SU-DHL-6 (cell line): ENCODE data around the gene ITGA7.

Source experiments
- H2AFZ ChIP-seq: fragments of 200-600 bp; sonication (generic); 2 replicates; pipeline ENCODE4 v1.6.1; 2014; ENCODE audit warnings: low read depth, mild to moderate bottlenecking, moderate library complexity, mixed read lengths, antibody characterized with exemption, low read length; ENCODE audit not compliant: severe bottlenecking
- H3F3A ChIP-seq: fragments of 200-600 bp; shearing (Covaris generic); 2 replicates; pipeline ENCODE4 v1.6.0; 2016; ENCODE audit warnings: antibody characterized with exemption, mild to moderate bottlenecking; ENCODE audit not compliant: insufficient read depth
- H3K27ac ChIP-seq: fragments of 200-600 bp; sonication (generic); 2 replicates; pipeline ENCODE4 v1.5.1; 2016; ENCODE audit warnings: low read depth, mild to moderate bottlenecking, low read length, moderate library complexity, mixed read lengths
- H3K27me3 ChIP-seq: fragments of 200-600 bp; sonication (generic), shearing (Covaris generic); 2 replicates; pipeline ENCODE4 v1.6.0; 2014; ENCODE audit warnings: mild to moderate bottlenecking, low read length
- H3K36me3 ChIP-seq: fragments of 200-600 bp; sonication (generic); 2 replicates; pipeline ENCODE4 v1.6.1; 2014; ENCODE audit warnings: mild to moderate bottlenecking, low read length, mixed read lengths
- H3K4me2 ChIP-seq: fragments of 300-600, 200-600 bp; shearing (Covaris generic), sonication (generic); 2 replicates; pipeline ENCODE4 v1.6.0; 2014; ENCODE audit warnings: low read length, low read depth, mild to moderate bottlenecking; ENCODE audit not compliant: poor library complexity, severe bottlenecking
- H3K4me3 ChIP-seq: fragments of 200-600 bp; sonication (generic); 2 replicates; pipeline ENCODE4 v1.5.1; 2014; ENCODE audit warnings: antibody characterized with exemption, low read length, mild to moderate bottlenecking, mixed read lengths; ENCODE audit not compliant: insufficient read depth, poor library complexity, severe bottlenecking
- H3K79me2 ChIP-seq: fragments of 200-600 bp; sonication (generic); 2 replicates; pipeline ENCODE4 v1.6.1; 2014; ENCODE audit warnings: mild to moderate bottlenecking, low read length, moderate library complexity; ENCODE audit not compliant: insufficient read depth
- H3K9ac ChIP-seq: fragments of 200-600 bp; sonication (generic); 2 replicates; pipeline ENCODE4 v1.7.0; 2014; ENCODE audit warnings: mild to moderate bottlenecking, low read length
- H3K9me2 ChIP-seq: fragments of 200-600 bp; sonication (generic); replicated peaks from 2 replicates; pipeline ENCODE4 v1.6.1; 2014; ENCODE audit warnings: low read length; ENCODE audit not compliant: insufficient read depth
- H3K9me3 ChIP-seq: fragments of 200-600 bp; sonication (generic); 2 replicates; pipeline ENCODE4 v1.6.1; 2014; ENCODE audit warnings: low read length, mixed read lengths; ENCODE audit not compliant: insufficient read depth
- H4K20me1 ChIP-seq: fragments of 200-600 bp; sonication (generic); 2 replicates; pipeline ENCODE4 v1.6.1; 2014; ENCODE audit warnings: low read depth, mild to moderate bottlenecking, antibody characterized with exemption, low read length, moderate library complexity, mixed read lengths
- EZH2phosphoT487 ChIP-seq: fragments of 200-600 bp; sonication (generic), shearing (Covaris generic); conservative IDR thresholded peaks from 2 replicates; pipeline ENCODE4 v1.6.1; 2018; ENCODE audit warnings: mild to moderate bottlenecking, antibody characterized with exemption, low read length, moderate library complexity, mixed read lengths
- TF ChIP-seq, protein P1 (sequence below): fragments of 200-600 bp; sonication (generic); IDR thresholded peaks from one replicate; pipeline ENCODE4 v1.5.1; 2017; ENCODE audit warnings: antibody characterized with exemption, mild to moderate bottlenecking, low read length, moderate library complexity; ENCODE audit not compliant: insufficient read depth, poor library complexity, severe bottlenecking

The ITGA7 gene

DNA sequence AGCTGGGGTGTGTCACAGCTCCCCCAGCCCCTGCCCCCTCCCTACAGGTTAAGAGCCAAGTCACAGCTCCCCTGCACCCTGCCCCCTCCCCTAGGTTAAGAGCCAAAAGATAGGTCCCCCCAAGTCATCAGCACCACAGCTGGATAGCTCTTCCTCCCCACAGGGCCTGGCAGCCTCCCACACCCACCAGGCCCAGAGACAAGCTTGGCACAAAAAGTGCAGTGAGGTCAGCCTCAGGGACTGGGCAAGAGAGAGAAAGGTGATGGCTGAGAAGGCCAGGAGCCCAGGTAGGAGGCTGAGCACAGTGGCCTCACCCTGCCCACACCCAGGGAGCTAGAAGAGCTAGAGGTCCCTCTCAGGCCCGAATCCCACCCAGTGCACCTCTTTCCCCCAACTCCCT is 8.7 kb downstream of the ITGA7 start:
- no peak overlapping the region for H3K27ac ChIP-seq
- no peaks in the 10 kb centered on the region for H3K9me2 ChIP-seq
- H3K36me3 ChIP-seq: no peaks in the 10 kb centered on the region
- no peak overlapping the region for H3K4me3 ChIP-seq
- H3F3A ChIP-seq: no peaks in the 10 kb centered on the region
- no peak overlapping the region for H2AFZ ChIP-seq
- no peak for TF ChIP-seq EZH2phosphoT487
- TF ChIP-seq, protein P1, sequence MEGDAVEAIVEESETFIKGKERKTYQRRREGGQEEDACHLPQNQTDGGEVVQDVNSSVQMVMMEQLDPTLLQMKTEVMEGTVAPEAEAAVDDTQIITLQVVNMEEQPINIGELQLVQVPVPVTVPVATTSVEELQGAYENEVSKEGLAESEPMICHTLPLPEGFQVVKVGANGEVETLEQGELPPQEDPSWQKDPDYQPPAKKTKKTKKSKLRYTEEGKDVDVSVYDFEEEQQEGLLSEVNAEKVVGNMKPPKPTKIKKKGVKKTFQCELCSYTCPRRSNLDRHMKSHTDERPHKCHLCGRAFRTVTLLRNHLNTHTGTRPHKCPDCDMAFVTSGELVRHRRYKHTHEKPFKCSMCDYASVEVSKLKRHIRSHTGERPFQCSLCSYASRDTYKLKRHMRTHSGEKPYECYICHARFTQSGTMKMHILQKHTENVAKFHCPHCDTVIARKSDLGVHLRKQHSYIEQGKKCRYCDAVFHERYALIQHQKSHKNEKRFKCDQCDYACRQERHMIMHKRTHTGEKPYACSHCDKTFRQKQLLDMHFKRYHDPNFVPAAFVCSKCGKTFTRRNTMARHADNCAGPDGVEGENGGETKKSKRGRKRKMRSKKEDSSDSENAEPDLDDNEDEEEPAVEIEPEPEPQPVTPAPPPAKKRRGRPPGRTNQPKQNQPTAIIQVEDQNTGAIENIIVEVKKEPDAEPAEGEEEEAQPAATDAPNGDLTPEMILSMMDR: no peak
- no peaks in the 10 kb centered on the region for H3K79me2 ChIP-seq
- no peaks in the 10 kb centered on the region for H3K27me3 ChIP-seq
- H3K4me2 ChIP-seq: no peak overlapping the region
- no peak overlapping the region for H3K9ac ChIP-seq
- no peaks in the 10 kb centered on the region for H3K9me3 ChIP-seq
- no peaks in the 10 kb centered on the region for H4K20me1 ChIP-seq

DNA sequence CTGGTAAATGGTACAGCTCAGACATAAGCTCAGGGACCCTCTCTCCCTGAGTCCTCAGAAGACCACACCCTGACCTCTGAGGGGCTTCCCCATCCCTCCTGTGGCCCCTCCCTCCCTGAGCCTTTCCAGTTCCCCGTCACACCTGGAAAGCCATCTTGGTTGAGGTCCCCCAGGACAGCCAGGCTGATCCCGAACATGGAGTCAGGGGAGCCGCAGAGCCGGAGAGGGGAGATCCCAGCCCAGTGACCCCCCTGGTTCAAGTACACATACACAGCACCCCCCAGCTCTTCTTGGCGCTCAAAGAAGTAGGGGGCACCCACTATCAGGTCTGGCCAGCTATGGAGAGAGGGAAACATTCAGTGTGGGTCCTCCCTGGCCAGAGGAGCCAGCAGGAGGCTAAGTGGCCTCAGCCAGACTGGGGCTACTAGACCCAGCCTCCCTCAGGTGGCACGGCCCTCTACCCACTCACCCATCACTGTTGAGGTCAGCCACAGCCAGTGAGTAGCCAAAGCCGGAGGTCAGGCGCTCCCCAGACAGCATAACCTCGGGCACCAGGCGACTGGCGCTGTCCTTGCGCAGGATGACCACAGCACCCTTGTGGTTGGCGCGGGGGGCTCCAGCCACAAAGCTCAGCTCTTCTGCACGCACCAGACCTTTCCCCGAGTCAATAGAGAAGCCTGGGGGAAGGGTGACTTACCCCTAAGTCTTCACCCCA is 9.3 kb downstream of the ITGA7 start:
- Histone ChIP-seq H3K4me2 (no peak overlapping the region), H3K9ac (no peak overlapping the region), H3K27me3 (no peaks in the 10 kb centered on the region), H3K9me3 (no peaks in the 10 kb centered on the region), H3K36me3 (no peaks in the 10 kb centered on the region), H3K9me2 (no peaks in the 10 kb centered on the region), H2AFZ (no peak overlapping the region), H3K79me2 (no peaks in the 10 kb centered on the region), H3K27ac (no peak overlapping the region), H4K20me1 (no peaks in the 10 kb centered on the region), H3F3A (no peaks in the 10 kb centered on the region), H3K4me3 (no peak overlapping the region)
- TF ChIP-seq, protein P1: no peak
- TF ChIP-seq EZH2phosphoT487: no peak

DNA sequence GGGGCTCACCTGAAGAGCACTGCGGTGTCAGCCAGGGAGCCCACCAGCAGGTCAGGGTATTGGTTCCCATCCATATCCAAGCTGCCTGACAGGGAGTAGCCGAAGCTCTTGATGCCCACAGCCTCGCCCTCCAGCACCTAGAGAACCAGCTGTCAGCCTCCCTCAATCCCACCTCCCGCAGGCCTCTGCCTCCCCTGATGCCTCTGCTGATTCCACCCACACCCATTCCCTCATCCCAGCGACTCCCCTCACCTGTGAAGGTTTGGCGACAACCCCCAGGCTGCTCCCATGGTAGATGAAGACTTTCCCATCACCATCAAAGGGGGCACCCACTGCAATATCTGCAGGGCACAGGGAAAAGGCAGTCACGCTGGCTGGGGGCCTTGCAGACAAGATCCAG is 10.0 kb downstream of the ITGA7 start:
- H2AFZ ChIP-seq: no peak overlapping the region
- no peak overlapping the region for H3K4me2 ChIP-seq
- no peaks in the 10 kb centered on the region for H3K9me3 ChIP-seq
- no peaks in the 10 kb centered on the region for H3K27me3 ChIP-seq
- H3K9me2 ChIP-seq: no peaks in the 10 kb centered on the region
- H3K4me3 ChIP-seq: no peak overlapping the region
- H3F3A ChIP-seq: no peaks in the 10 kb centered on the region
- H3K9ac ChIP-seq: no peak overlapping the region
- no peaks in the 10 kb centered on the region for H4K20me1 ChIP-seq
- TF ChIP-seq EZH2phosphoT487: no peak
- TF ChIP-seq, protein P1: no peak
- H3K27ac ChIP-seq: no peak overlapping the region
- no peaks in the 10 kb centered on the region for H3K36me3 ChIP-seq
- no peaks in the 10 kb centered on the region for H3K79me2 ChIP-seq
